Jurkat, Clone E6-1 (cell line): Measurements from ENCODE around the gene DGCR6. TPM values are rescaled to one million over a fixed set of nuclear protein-coding genes. Genes with fewer than 3 reads are reported as not detected.
"Not testable (repeated sequence)": the region's sequence is repeated elsewhere in the genome, so short reads cannot be mapped to it uniquely, and the experiment has no call there.

ENCODE experiments used
- DNase-seq: peaks from one replicate; pipeline ENCODE4 v3.0.0-alpha.2; 2011; ENCODE audit warnings: low read depth, low spot score
- H3K4me3 ChIP-seq: 2 replicates; pipeline ENCODE4 v1.5.1; 2011; ENCODE audit warnings: mild to moderate bottlenecking, low read length, control low read depth, moderate library complexity
- polyA plus RNA-seq: library from polyadenylated mRNA; unstranded; fragments of >200 nt; gene quantifications from one replicate; pipeline ENCODE4 v1.2.1, GENCODE V29; 2012; ENCODE audit warnings: missing spikeins; ENCODE audit not compliant: insufficient read length, insufficient read depth

The DGCR6 gene
- 5.8 TPM for polyA plus RNA-seq

GRCh38 chr22:18905540-18906409, at the start of gene DGCR6:
DGCR6 (plus strand) TSS chr22:18906320; CDS start chr22:18906375, 55 bp downstream.
- H3K4me3 ChIP-seq, result no peak within 1 kb of the TSS
- no peak for DNase-seq

- H3K4me3 ChIP-seq, DNase-seq: not testable (repeated sequence)
Observed at GRCh38 chr22:18859314-18859713, 46.8 kb upstream of the DGCR6 start.

DNA sequence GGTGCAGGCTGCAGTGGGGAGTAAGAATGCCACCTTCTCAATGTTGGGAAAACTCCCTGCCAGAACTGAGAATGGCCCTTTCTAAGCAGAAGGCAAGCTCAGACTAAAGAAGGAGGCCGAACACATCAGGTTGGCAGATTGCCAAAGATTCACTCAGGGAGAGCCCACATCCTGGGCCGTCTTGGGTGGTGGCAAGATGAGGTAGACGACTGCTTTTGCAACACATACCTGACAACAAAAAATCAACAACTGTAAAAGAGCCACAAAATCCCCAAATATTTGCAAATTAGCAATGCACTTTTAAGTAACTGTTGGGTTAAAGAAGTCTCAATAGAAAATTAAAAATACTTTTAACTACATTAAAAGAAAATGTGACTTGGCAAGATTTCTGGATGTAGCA, 24.9 kb upstream of the DGCR6 start:
- not testable (repeated sequence) for H3K4me3 ChIP-seq
- DNase-seq, result peak; percentile 32

DNA sequence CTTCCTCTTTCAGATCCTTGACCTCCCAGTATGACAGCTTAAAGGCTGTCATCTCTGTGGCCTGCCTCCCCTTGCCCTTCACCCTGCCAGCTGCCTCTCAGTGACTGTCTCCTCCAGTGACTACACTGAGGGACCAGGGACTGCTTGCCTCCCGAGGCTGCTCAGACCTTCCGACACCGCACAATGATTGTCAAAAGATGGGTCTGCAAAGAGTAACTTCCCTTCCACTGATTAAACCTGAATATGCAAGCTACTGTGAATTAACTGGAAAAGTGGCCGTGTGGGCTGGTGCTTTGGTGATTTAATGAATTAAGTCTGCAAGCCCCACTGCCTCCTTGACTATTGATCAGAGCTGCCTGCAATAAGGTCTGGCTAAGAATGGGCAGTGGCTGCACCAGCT, 21.7 kb upstream of the DGCR6 start:
- DNase-seq, H3K4me3 ChIP-seq: not testable (repeated sequence)

DNA sequence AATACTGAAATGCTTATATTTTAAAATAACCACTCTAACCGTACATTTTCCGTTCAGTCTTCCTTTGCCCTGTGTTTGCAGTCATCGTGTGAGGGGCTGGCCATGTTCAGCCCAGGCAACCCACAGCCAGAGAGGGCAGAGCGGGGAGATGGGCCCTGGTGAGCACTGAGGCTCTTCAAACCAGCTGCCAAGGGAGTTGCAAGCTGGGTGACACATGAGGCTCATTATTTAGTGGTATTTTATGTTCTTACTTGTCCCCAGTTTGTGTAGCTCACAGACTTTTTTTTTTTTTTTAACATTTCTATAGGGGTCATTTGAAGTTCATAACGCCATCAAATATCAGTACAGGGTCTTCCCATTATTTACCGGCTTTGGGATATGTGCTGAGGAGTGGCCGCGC, 18.0 kb upstream of the DGCR6 start:
- no peak for DNase-seq
- H3K4me3 ChIP-seq, result no peak overlapping the region

- H3K4me3 ChIP-seq, DNase-seq: not testable (repeated sequence)
Observed at GRCh38 chr22:18890510-18891192, 15.5 kb upstream of the DGCR6 start.

GRCh38 chr22:18893775-18894174, 12.3 kb upstream of the DGCR6 start:
- not testable (repeated sequence) for H3K4me3 ChIP-seq, DNase-seq

DNA sequence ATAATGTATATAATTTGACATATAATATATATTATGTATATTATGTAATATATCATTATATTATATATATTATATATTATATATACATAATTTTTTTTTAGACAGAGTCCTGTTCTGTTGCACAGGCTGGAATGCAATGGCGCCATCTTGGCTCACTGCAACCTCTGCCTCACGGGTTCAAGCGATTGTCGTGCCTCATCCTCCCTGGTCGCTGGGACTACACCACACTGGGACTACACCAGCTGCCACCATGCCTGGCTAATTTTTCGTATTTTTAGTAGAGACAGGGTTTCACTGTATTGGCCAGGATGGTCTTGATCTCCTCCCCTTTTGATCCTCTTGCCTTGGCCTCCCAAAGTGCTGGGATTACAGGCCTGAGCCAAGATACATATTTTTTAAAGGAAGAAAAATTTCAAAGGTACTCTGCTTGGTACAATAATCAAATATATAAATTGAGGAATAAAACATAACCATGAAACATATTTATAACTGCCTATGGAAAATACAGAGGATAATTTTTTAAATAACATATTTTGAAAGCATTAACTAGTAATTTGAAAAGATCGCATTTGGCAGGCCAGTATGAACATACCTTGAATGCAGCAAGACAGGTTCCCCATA, 10.0 kb upstream of the DGCR6 start:
- DNase-seq, H3K4me3 ChIP-seq: not testable (repeated sequence)

- H3K4me3 ChIP-seq, DNase-seq: not testable (repeated sequence)
Observed at GRCh38 chr22:18906410-18906745, 258 bp downstream of the DGCR6 start.

GRCh38 chr22:18906896-18907295, 776 bp downstream of the DGCR6 start:
- no peak overlapping the region for H3K4me3 ChIP-seq
- no peak for DNase-seq

DNA sequence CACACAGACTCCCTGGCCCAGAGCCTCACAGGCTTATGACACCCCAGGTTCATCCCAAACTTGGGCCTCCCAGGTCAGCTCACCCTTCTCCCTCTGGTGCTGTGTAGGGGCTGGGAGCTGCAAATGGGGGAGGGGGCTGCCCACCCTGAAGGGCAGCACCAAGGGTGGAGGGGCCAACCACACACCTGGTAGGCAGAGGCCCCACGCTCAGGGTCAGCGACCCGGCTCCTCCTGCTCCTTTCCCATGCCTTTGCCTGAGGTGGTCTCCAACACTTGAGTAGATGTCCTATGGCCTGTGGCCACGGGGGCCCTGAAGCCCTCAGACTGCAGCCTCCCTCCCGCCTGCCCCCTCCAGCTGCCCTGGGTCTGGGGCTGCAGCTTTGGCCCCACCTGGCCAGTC, 3.4 kb downstream of the DGCR6 start:
- no peak overlapping the region for H3K4me3 ChIP-seq
- no peak for DNase-seq

- not testable (repeated sequence) for H3K4me3 ChIP-seq, DNase-seq
Observed at GRCh38 chr22:18911535-18911934, 5.4 kb downstream of the DGCR6 start.

- H3K4me3 ChIP-seq, DNase-seq: not testable (repeated sequence)
Observed at GRCh38 chr22:18912264-18912946, 6.3 kb downstream of the DGCR6 start.

- not testable (repeated sequence) for H3K4me3 ChIP-seq, DNase-seq
Observed at GRCh38 chr22:18914558-18914957, 8.4 kb downstream of the DGCR6 start.

DNA sequence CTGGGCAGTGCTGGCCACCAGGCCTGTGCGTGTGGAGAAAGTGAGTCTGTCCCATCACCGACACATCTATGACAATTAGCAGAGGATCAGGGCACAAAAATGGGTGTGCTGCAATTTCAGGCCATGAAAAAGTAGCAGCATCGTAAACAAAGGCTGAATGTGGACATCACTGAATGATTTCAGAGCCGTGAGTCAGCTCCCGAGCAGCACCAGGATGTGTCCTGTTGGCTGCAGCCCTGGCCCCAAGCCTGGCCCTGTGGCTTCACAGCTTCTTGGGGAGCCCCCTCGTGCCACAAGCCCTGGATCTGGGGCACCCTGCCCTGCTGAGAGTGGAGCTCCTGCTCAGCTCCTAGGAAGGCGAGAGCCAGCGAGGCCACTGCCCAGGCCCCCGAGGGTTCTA, 9.4 kb downstream of the DGCR6 start:
- H3K4me3 ChIP-seq, DNase-seq: not testable (repeated sequence)

DNA sequence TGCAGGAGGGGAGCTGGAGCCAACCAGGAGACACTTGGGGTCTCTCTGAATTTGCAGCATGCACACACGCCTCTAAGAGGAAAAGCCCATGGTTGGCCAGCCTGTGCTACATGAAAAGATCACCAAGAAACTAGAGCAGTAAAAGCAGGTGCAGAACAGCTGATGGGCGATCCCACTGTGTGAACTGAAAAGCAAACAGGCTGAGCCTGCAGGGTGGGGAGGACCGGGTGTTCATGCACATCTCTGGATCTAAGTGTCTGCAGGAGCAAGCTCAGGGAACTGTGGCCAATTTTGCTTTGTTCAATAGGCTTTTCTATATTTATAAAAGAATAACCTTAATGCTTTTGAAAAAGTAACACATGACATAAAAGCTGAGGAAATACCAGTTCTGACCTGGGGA, 11.7 kb downstream of the DGCR6 start:
- not testable (repeated sequence) for DNase-seq, H3K4me3 ChIP-seq

DNA sequence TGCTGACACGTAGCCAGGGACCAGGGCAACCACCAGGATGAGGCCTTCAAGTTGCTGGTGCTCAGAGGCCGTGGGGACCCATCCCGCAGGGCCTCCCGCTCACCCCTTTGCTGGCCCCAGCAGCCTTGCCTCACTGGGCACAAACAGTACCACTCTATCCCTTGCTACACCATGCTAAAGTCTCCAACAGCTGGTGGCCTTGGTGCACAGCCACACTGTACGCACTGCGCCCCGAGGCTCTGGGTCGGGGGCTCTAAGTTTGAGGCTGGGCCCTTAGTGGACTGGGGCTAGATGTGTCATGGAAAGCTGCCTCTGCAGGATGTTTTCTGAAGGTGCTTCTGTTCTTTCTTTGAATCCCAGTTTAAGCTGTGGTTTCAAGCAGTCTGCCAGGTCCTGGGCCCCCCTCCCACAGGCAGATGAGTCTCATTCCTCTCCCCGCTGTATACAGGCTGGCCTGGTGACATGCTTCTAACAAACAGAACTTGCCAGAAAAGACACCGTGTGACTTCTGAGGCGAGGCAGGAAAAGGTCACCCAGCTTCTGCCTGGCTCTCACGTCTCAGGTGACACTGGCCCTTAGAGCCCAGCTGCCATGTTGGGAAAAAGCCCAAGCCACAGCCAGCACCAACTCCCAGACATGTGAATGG, 14.3 kb downstream of the DGCR6 start:
- not testable (repeated sequence) for H3K4me3 ChIP-seq, DNase-seq

DNA sequence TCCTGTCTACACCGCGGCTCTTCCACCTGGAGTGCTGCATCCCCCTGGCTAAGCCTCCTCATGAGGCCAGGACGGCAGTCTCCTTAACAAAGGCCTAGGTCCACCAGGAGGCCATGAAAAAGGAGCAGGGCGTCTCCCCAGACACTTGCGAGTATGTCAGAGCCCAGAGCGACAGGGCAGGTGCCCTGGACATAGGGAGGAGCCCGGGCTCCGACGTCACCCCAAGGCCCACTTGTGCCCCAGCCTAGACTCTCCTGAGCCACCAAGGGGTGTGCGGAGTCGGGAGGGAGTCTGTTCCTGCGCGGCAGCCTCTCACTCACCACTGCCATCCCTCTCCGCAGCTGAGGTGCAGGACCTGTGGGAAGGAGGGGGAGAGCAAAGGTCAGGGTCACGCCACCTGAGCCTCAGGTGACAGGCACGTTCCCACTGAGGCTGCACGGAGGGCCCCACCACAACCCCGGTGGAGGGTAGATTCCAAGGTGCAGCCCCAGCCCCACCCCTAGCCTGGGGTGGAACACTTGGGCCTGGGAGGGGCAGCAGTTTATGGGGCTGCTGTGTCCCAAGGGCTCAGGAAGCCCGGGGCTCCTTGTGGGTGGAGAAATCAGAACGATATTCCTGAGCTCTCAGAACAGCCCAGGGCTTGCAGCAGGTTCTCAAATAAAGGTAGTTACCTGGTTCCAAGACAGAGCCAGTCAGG, 19.4 kb downstream of the DGCR6 start:
- H3K4me3 ChIP-seq, result no peak overlapping the region
- DNase-seq, result no peak
